ENCODE results near the gene TEAD3. TPM values are rescaled to one million over a fixed set of nuclear protein-coding genes. Genes with fewer than 3 reads are reported as not detected.

Gene TEAD3
- total RNA-seq, 2 experiments from 2014 or later = not detected

DNA sequence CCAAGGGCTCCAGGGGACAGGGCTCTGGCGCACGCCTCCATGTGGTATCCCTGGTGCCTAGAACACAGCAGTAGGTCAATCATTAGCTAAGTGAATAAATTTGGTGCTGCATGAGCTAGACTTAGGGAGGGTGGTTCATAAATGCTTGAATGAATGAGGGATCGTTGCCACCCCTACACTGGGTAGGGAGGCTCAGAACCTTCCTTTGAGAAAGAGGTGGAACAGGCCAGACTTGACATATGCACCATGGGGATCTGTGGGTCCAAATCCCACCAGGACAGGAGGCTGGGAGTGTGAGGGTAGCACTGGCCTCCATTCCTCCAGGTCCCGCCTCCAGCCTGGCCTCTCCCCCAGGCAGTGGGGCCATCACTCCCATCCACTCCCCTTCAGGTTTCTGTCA, 13.8 kb downstream of the TEAD3 start:
- no peak for DNase-seq (ENCODE audit: low spot score)
- Histone ChIP-seq H3K4me3 (ENCODE audit: low read depth, low read length, poor library complexity, severe bottlenecking) (no peak overlapping the region), H3K79me2 (ENCODE audit: insufficient read depth, low read depth, low read length) (no peaks in the 10 kb centered on the region), H3K4me1 (ENCODE audit: insufficient read depth, low read length, poor library complexity, severe bottlenecking) (no peaks in the 10 kb centered on the region), H3K36me3 (ENCODE audit: insufficient read depth, low read length) (no peaks in the 10 kb centered on the region), H2AFZ (ENCODE audit: low read length) (no peak overlapping the region), H3K4me2 (ENCODE audit: low read length) (no peak overlapping the region), H3K9me3 (ENCODE audit: low read length) (no peaks in the 10 kb centered on the region), H3K27ac (ENCODE audit: low read depth, low read length, poor library complexity, severe bottlenecking) (no peak overlapping the region), H3K9me2 (ENCODE audit: insufficient read depth, low read length) (no peaks in the 10 kb centered on the region), H4K20me1 (ENCODE audit: insufficient read depth, low read length) (no peaks in the 10 kb centered on the region)
- ChIA-PET CTCF (ENCODE audit: unreplicated experiment) (no interaction called here), POLR2A (no interaction called here)
- BruUV-seq (replicated peaks) = no TSS peak
- intact Hi-C loops (cut with micrococcal nuclease; ENCODE audit: unreplicated experiment) = no loop called here
- TF ChIP-seq, protein P1, sequence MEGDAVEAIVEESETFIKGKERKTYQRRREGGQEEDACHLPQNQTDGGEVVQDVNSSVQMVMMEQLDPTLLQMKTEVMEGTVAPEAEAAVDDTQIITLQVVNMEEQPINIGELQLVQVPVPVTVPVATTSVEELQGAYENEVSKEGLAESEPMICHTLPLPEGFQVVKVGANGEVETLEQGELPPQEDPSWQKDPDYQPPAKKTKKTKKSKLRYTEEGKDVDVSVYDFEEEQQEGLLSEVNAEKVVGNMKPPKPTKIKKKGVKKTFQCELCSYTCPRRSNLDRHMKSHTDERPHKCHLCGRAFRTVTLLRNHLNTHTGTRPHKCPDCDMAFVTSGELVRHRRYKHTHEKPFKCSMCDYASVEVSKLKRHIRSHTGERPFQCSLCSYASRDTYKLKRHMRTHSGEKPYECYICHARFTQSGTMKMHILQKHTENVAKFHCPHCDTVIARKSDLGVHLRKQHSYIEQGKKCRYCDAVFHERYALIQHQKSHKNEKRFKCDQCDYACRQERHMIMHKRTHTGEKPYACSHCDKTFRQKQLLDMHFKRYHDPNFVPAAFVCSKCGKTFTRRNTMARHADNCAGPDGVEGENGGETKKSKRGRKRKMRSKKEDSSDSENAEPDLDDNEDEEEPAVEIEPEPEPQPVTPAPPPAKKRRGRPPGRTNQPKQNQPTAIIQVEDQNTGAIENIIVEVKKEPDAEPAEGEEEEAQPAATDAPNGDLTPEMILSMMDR (conservative IDR thresholded peaks at IDR 0.05; ENCODE audit: low read length) = no peak
- no peak for TF ChIP-seq EZH2phosphoT487 (IDR thresholded peaks at IDR 0.05; ENCODE audit: borderline replicate concordance, low read depth, low read length)

DNA sequence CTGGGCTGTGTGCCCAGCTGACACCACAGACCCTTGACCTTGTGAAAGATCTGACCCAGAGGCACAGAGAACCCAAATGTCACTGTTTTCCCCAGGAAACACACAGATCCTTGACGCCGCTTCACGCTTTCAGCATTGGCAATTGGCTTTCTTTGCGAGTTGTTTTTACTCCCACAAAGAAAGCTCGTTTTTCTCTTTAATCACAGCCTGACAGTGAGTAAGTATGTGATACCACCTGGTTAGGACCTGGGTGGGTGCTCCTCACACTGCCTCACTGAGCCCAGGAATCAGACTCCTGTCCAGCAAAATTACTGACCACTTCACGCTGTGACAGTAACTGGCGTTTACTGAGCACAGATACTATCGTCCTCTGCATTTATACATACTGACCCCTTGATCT, 15.7 kb downstream of the TEAD3 start:
- intact Hi-C loops (cut with micrococcal nuclease; ENCODE audit: unreplicated experiment) = no loop called here
- Histone ChIP-seq H3K36me3 (ENCODE audit: insufficient read depth, low read length) (no peaks in the 10 kb centered on the region), H3K79me2 (ENCODE audit: insufficient read depth, low read depth, low read length) (no peaks in the 10 kb centered on the region), H2AFZ (ENCODE audit: low read length) (no peak overlapping the region), H3K4me2 (ENCODE audit: low read length) (no peak overlapping the region), H3K4me1 (ENCODE audit: insufficient read depth, low read length, poor library complexity, severe bottlenecking) (no peaks in the 10 kb centered on the region), H3K27ac (ENCODE audit: low read depth, low read length, poor library complexity, severe bottlenecking) (no peak overlapping the region), H4K20me1 (ENCODE audit: insufficient read depth, low read length) (no peaks in the 10 kb centered on the region), H3K4me3 (ENCODE audit: low read depth, low read length, poor library complexity, severe bottlenecking) (no peak overlapping the region), H3K9me3 (ENCODE audit: low read length) (no peaks in the 10 kb centered on the region), H3K9me2 (ENCODE audit: insufficient read depth, low read length) (no peaks in the 10 kb centered on the region)
- no peak for DNase-seq (ENCODE audit: low spot score)
- TF ChIP-seq EZH2phosphoT487 (IDR thresholded peaks at IDR 0.05; ENCODE audit: borderline replicate concordance, low read depth, low read length) = no peak
- TF ChIP-seq, protein P1 (conservative IDR thresholded peaks at IDR 0.05; ENCODE audit: low read length) = no peak
- no TSS peak for BruUV-seq (replicated peaks)
- POLR2A ChIA-PET = interaction anchor here (0.5 to 1.7 kb wide), 3 partner anchors 10 to 91 kb away, joined by 6 to 21 read pairs (median 9); partner anchors contain the start of gene RPL10A
- CTCF ChIA-PET (ENCODE audit: unreplicated experiment) = no interaction called here

DNA sequence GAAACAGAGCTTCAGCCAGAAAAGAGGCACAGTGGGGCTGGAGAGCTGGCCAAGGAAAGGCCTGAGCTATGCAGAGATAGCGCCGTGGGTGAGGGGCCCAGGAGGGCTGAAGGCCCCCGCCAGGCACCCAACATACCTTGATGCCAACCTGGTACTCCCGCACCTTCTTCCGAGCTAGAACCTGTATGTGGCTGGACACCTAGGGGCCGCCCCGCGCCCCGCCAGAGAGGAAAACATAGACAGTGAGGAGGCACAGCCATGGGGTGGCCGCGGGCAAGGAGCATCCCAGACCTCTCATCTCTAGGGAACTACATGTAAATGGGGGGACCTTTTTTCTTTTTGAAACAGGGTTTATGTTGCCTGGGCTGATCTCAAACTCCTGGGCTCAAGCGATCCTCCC, 16.7 kb downstream of the TEAD3 start:
- Histone ChIP-seq H2AFZ (ENCODE audit: low read length) (no peak overlapping the region), H3K9me3 (ENCODE audit: low read length) (no peaks in the 10 kb centered on the region), H3K4me3 (ENCODE audit: low read depth, low read length, poor library complexity, severe bottlenecking) (no peak overlapping the region), H3K4me2 (ENCODE audit: low read length) (no peak overlapping the region), H3K79me2 (ENCODE audit: insufficient read depth, low read depth, low read length) (no peaks in the 10 kb centered on the region), H3K4me1 (ENCODE audit: insufficient read depth, low read length, poor library complexity, severe bottlenecking) (no peaks in the 10 kb centered on the region), H3K27ac (ENCODE audit: low read depth, low read length, poor library complexity, severe bottlenecking) (no peak overlapping the region), H3K9me2 (ENCODE audit: insufficient read depth, low read length) (no peaks in the 10 kb centered on the region), H3K36me3 (ENCODE audit: insufficient read depth, low read length) (no peaks in the 10 kb centered on the region), H4K20me1 (ENCODE audit: insufficient read depth, low read length) (no peaks in the 10 kb centered on the region)
- TF ChIP-seq, protein P1 (conservative IDR thresholded peaks at IDR 0.05; ENCODE audit: low read length) = no peak
- TF ChIP-seq EZH2phosphoT487 (IDR thresholded peaks at IDR 0.05; ENCODE audit: borderline replicate concordance, low read depth, low read length) = no peak
- no peak for DNase-seq (ENCODE audit: low spot score)
- POLR2A ChIA-PET = interaction anchor here (0.5 to 0.8 kb wide), 2 partner anchors 12 to 71 kb away, joined by 3 to 4 read pairs; partner anchors contain the start of gene RPL10A
- intact Hi-C loops (cut with micrococcal nuclease; ENCODE audit: unreplicated experiment) = no loop called here
- no TSS peak for BruUV-seq (replicated peaks)
- CTCF ChIA-PET (ENCODE audit: unreplicated experiment) = no interaction called here
